Body of pancreas (tissue), 4 donors: ENCODE data around the gene FRMPD4. TPM values are rescaled to one million over a fixed set of nuclear protein-coding genes. Genes with fewer than 3 reads are reported as not detected.

Experiments
- ATAC-seq: fragments of 150-250 bp; one replicate; pipeline ENCODE4 v1.9.1; 2016
- DNase-seq, 4 donors: peaks; one replicate each; pipeline ENCODE4 v3.0.0-alpha.2; 2019
- H3K27ac ChIP-seq, 4 donors: fragments of 200-600 bp; sonication (generic); 1 replicate in 3 of 4; 2 replicates in 1 of 4; pipeline versions ENCODE4 v1.5.1 to v1.6.1; 2016 to 2019; ENCODE audit warnings: mild to moderate bottlenecking in 1 of 4, mixed read lengths in 1 of 4, moderate library complexity in 1 of 4
- H3K27me3 ChIP-seq, 2 donors: fragments of 200-600 bp; sonication (generic); one replicate each; pipeline ENCODE4 v1.6.0; 2016; ENCODE audit warnings: mild to moderate bottlenecking in 1 of 2
- H3K36me3 ChIP-seq, 2 donors: fragments of 200-600 bp; sonication (generic); replicated peaks in 1 of 2; 2 replicates each; pipeline ENCODE4 v1.5.1; 2016; ENCODE audit warnings: low read depth in 2 of 2; ENCODE audit not compliant: insufficient read depth in 1 of 2
- H3K4me1 ChIP-seq: fragments of 200-600 bp; sonication (generic); one replicate; pipeline ENCODE4 v1.6.0; 2016
- H3K4me3 ChIP-seq, 2 donors: fragments of 200-600 bp; sonication (generic); 1 replicate in 1 of 2; 2 replicates in 1 of 2; pipeline ENCODE4 v1.5.1; 2016 to 2019
- H3K9me3 ChIP-seq, 3 donors: fragments of 200-600 bp; sonication (generic); 1 replicate in 2 of 3; 2 replicates in 1 of 3; pipeline ENCODE4 v1.5.1; 2016
- POLR2A ChIP-seq, 3 donors: fragments of 450-650 bp; IDR thresholded peaks; one replicate each; pipeline ENCODE4 v1.6.1; 2016; ENCODE audit warnings: antibody characterized with exemption in 3 of 3, mild to moderate bottlenecking in 2 of 3
- WGBS, 2 donors: methylation state at CpG; one replicate each; pipeline ENCODE4 v1.1.5; 2017; 5-methylcytosine and 5-hydroxymethylcytosine counted together
- intact Hi-C: fragments of 100-400 bp; cut with DNase I; formaldehyde crosslinking; loops from one replicate; pipeline ENCODE4 v1.15.1; 2023
- total RNA-seq, 2 donors: library from RNA; depleted of rRNA; stranded (reverse); fragments of >200 nt; gene quantifications; one replicate each; pipeline ENCODE4 v1.1.0, GENCODE V29; 2016
- TF ChIP-seq, protein P1 (sequence below), 7 experiments: fragments of 450-650 bp in 4 of 7; fragments of 200-600 bp in 3 of 7; sonication (generic) in 3 of 7; IDR thresholded peaks; one replicate each; pipeline ENCODE4 v1.5.1; 2016 to 2019; ENCODE audit warnings: antibody characterized with exemption in 7 of 7

The FRMPD4 gene
- total RNA-seq, 2 donors from 2014 or later: 0.26 TPM; not detected in 1

DNA sequence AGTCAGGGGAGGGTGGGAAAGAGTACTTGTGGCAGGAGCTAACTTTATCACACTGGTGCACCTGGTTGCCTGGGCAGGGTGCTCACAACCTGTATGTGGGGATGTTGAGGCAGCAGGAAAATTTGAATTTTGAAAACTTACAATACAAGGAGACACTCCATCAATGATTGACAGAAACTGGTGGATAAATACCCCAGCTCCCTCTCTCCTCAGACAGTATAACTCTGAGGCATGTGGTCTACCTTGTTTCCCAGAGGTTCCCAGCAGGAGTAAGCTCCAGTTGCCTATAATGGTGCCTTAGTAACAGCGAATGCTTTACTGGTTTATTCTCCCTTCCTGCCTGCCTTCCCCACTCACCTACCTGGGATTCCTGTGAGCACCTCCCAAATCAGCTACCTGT lies 541.2 kb downstream of the FRMPD4 start:
- Histone ChIP-seq H3K27ac (no peak overlapping the region), H3K4me3 (no peak overlapping the region), H3K27me3 (no peaks in the 10 kb centered on the region), H3K4me1 (peaks cover 4% of the 10 kb centered on the region), H3K36me3 (no peaks in the 10 kb centered on the region), H3K9me3 (no peaks in the 10 kb centered on the region)
- no peak for ATAC-seq
- 92% methylated on average over 1 of the region's 1 CpG for WGBS, 2 donors
- no peak for TF ChIP-seq POLR2A (IDR thresholded peaks at IDR 0.05)
- TF ChIP-seq, protein P1, sequence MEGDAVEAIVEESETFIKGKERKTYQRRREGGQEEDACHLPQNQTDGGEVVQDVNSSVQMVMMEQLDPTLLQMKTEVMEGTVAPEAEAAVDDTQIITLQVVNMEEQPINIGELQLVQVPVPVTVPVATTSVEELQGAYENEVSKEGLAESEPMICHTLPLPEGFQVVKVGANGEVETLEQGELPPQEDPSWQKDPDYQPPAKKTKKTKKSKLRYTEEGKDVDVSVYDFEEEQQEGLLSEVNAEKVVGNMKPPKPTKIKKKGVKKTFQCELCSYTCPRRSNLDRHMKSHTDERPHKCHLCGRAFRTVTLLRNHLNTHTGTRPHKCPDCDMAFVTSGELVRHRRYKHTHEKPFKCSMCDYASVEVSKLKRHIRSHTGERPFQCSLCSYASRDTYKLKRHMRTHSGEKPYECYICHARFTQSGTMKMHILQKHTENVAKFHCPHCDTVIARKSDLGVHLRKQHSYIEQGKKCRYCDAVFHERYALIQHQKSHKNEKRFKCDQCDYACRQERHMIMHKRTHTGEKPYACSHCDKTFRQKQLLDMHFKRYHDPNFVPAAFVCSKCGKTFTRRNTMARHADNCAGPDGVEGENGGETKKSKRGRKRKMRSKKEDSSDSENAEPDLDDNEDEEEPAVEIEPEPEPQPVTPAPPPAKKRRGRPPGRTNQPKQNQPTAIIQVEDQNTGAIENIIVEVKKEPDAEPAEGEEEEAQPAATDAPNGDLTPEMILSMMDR (IDR thresholded peaks at IDR 0.05): no peak
- DNase-seq: no peak
- intact Hi-C loops: no loop called here

DNA sequence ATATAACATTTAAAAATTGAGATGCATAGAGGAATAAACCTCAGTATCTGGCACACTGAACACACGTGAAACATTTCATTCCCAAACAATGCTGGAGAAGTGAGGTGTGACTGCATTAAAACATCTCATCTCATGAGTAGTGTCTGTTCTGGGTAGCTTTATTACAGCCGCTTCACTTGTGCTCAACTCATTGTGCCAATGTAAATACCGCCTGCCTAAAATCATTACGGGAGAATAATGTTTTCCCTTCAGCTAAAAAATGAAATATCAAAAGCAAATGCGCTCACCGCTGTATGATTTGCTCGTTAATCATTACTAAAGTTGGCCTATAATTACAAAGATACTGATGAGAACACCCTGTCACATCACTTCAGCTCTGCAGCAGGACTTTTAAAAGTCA lies 542.8 kb downstream of the FRMPD4 start:
- H3K4me1 ChIP-seq: peaks cover 4% of the 10 kb centered on the region
- WGBS, 2 donors: 8 to 27% methylated on average over 6 to 7 of the region's 7 CpGs
- TF ChIP-seq, protein P1 (IDR thresholded peaks at IDR 0.05): no peak
- no peak for TF ChIP-seq POLR2A (IDR thresholded peaks at IDR 0.05)
- H3K36me3 ChIP-seq: no peaks in the 10 kb centered on the region
- H3K4me3 ChIP-seq: no peak overlapping the region
- H3K9me3 ChIP-seq: no peaks in the 10 kb centered on the region
- H3K27me3 ChIP-seq: no peaks in the 10 kb centered on the region
- intact Hi-C loops: no loop called here
- DNase-seq: no peak
- no peak for ATAC-seq
- H3K27ac ChIP-seq: no peak overlapping the region

DNA sequence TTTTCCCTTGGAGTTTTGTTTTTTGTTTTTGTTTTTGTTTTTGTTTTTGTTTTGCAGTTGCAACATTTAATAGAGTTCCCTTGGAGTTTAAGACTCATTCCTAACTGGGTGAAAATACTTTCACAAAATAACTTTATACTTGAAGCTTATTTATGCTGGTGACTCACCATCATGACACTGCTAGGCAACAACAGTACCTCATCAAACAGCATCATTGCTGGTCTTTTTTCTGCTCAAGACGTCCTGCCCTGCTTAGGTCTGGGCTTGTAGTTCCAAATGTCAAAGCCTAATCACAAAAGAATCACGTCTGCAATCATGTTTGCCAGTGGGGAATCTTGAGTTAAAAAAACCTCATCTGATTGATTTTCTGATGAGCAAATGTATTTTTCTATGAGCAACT lies 547.3 kb downstream of the FRMPD4 start:
- H3K4me3 ChIP-seq: no peak overlapping the region
- ATAC-seq (no peak), DNase-seq (no peak)
- H3K36me3 ChIP-seq: no peaks in the 10 kb centered on the region
- no peak overlapping the region for H3K27ac ChIP-seq
- H3K27me3 ChIP-seq: no peaks in the 10 kb centered on the region
- 34 to 51% methylated on average over 2 of the region's 2 CpGs for WGBS, 2 donors
- no peaks in the 10 kb centered on the region for H3K9me3 ChIP-seq
- H3K4me1 ChIP-seq: peaks cover 4% of the 10 kb centered on the region
- intact Hi-C loops: no loop called here
- no peak for TF ChIP-seq POLR2A (IDR thresholded peaks at IDR 0.05)
- TF ChIP-seq, protein P1 (IDR thresholded peaks at IDR 0.05): no peak

DNA sequence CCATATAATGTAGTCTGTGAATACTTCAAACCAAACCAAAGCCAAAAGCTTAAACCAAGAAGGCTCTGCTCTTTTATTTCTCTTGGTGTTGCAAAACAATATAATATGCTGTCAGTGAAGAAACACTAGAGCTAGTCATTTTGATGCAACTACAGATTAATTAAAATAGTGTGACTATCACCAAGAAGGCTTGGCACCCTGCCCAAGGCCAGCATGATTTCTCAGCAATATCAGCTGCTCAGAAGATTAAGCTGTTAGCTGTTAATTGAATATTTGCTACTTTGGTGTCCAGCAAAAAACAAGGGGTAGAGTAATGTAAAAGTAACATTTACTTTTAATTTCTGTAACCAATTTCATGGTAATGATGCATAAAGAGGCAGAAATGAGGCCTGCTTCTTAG lies 548.1 kb downstream of the FRMPD4 start:
- H3K4me1 ChIP-seq: peaks cover 1% of the 10 kb centered on the region
- no peak for ATAC-seq
- H3K4me3 ChIP-seq: no peak overlapping the region
- intact Hi-C loops: no loop called here
- TF ChIP-seq, protein P1 (IDR thresholded peaks at IDR 0.05): no peak
- no peak for TF ChIP-seq POLR2A (IDR thresholded peaks at IDR 0.05)
- H3K27ac ChIP-seq: no peak overlapping the region
- no peaks in the 10 kb centered on the region for H3K27me3 ChIP-seq
- DNase-seq: peak in 3 of 4 donors; percentile 17 to 50 (median 19)
- no peaks in the 10 kb centered on the region for H3K9me3 ChIP-seq
- H3K36me3 ChIP-seq: no peaks in the 10 kb centered on the region

DNA sequence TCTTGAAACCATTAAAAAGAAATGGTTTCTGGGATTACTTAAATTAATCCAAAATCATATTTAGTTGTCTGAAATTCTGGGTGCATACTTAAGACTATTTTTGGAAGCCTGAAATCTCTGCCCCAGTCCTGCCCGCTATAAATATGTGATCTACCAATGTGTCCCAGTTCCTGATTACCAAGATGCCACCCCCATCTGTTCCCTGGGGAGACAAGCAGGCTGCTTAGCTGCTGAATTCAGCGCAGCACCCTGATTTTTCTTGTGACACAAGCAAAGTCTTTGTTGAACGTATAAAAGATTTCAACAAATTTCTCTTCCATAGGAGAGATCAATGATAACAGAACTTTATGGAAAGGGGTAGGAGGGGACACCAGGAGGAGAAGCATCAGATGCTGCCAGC lies 552.4 kb downstream of the FRMPD4 start:
- no peak for DNase-seq
- H3K4me3 ChIP-seq: no peak overlapping the region
- H3K27ac ChIP-seq: no peak overlapping the region
- H3K9me3 ChIP-seq: no peaks in the 10 kb centered on the region
- 97% methylated on average over 3 of the region's 3 CpGs for WGBS, 2 donors
- ATAC-seq: no peak
- H3K4me1 ChIP-seq: no peaks in the 10 kb centered on the region
- intact Hi-C loops: no loop called here
- TF ChIP-seq, protein P1 (IDR thresholded peaks at IDR 0.05): no peak
- no peak for TF ChIP-seq POLR2A (IDR thresholded peaks at IDR 0.05)
- H3K27me3 ChIP-seq: no peaks in the 10 kb centered on the region
- no peaks in the 10 kb centered on the region for H3K36me3 ChIP-seq
